Measurements from ENCODE around the gene TMEM43. TPM values are rescaled to one million over a fixed set of nuclear protein-coding genes. Genes with fewer than 3 reads are reported as not detected.

The TMEM43 gene
- total RNA-seq, 1 experiment from 2014 or later = 32.4 TPM

DNA sequence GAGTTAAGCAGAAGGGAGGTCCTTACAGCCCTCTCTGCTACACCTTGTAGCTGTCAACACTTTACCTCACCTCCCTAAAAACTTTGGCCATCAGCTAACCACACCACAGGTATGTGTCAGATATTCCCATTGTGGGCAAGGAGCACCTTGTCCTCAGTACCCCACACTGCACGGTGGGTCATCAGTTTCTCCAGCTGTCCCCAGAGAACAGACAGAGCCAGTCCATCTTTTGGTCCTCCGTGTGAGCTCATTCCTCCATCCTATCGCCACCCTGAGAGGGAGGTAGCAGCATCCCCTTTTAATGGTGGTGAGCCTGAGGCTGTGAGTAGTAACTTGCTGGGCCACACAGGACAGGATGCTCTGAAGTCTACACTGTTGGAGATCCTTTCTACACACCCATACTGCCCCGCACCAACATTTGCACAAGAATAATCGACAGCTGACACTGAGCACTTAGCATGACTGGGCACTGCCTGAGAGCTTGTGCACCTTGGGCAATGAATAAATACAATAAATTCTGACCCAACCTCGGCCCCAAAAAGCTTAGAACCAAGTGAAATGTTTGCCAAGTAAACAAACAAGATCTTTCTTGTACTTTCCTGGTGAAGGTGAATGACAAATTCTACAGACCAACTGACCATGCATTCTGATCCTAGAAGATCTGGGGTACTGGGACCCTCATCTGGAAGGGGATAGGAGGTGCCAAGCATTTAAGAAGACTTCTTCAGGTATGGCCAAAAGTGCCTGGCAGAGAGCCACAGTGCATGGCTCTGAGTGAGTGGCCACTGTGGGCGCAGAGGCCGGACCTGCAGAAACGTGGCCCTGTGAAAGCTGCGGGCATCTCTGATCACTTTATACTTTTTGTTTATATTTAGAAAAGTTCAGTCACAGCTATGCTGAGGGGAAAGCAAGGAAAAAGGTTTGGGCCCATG is 7.1 kb upstream of the TMEM43 start:
- Histone ChIP-seq H3K9me2 (ENCODE audit: insufficient read depth) (no peaks in the 10 kb centered on the region), H3K9ac (ENCODE audit: low read length) (no peak overlapping the region), H2AFZ (ENCODE audit: low read depth, low read length, poor library complexity, severe bottlenecking) (no peak overlapping the region), H3K4me1 (ENCODE audit: control insufficient read depth in 1 of 2, insufficient read depth in 2 of 2, low read length in 2 of 2) (no peaks in the 10 kb centered on the region), H3K79me2 (ENCODE audit: insufficient read depth, low read length) (peaks cover 40% of the 10 kb centered on the region), H3K27ac (ENCODE audit: low read depth, low read length) (no peak overlapping the region), H3K4me2 (ENCODE audit: low read length) (no peak overlapping the region), H3K36me3 (ENCODE audit: control insufficient read depth in 1 of 2, insufficient read depth in 2 of 2, low read length in 2 of 2) (peaks cover 21 to 26% of the 10 kb centered on the region in 2 experiments; a peak in 3 of 4 replicates), H4K20me1 (ENCODE audit: insufficient read depth) (no peaks in the 10 kb centered on the region), H3K27me3 (ENCODE audit: insufficient read depth, low read length) (no peaks in the 10 kb centered on the region), H3K4me3 (replicated peaks in 1 of 2; ENCODE audit: low read depth in 1 of 2, low read length in 2 of 2) (no peak overlapping the region), H3K9me3 (ENCODE audit: control insufficient read depth in 1 of 2, insufficient read depth in 1 of 2, low read depth in 1 of 2, low read length in 2 of 2) (no peaks in the 10 kb centered on the region)
- no TSS peak for BruUV-seq (replicated peaks)
- no peak for TF ChIP-seq ELF1 (IDR thresholded peaks at IDR 0.05; ENCODE audit: borderline replicate concordance, low read depth)
- TF ChIP-seq, protein P1, sequence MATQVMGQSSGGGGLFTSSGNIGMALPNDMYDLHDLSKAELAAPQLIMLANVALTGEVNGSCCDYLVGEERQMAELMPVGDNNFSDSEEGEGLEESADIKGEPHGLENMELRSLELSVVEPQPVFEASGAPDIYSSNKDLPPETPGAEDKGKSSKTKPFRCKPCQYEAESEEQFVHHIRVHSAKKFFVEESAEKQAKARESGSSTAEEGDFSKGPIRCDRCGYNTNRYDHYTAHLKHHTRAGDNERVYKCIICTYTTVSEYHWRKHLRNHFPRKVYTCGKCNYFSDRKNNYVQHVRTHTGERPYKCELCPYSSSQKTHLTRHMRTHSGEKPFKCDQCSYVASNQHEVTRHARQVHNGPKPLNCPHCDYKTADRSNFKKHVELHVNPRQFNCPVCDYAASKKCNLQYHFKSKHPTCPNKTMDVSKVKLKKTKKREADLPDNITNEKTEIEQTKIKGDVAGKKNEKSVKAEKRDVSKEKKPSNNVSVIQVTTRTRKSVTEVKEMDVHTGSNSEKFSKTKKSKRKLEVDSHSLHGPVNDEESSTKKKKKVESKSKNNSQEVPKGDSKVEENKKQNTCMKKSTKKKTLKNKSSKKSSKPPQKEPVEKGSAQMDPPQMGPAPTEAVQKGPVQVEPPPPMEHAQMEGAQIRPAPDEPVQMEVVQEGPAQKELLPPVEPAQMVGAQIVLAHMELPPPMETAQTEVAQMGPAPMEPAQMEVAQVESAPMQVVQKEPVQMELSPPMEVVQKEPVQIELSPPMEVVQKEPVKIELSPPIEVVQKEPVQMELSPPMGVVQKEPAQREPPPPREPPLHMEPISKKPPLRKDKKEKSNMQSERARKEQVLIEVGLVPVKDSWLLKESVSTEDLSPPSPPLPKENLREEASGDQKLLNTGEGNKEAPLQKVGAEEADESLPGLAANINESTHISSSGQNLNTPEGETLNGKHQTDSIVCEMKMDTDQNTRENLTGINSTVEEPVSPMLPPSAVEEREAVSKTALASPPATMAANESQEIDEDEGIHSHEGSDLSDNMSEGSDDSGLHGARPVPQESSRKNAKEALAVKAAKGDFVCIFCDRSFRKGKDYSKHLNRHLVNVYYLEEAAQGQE (IDR thresholded peaks at IDR 0.05; ENCODE audit: low read depth) = no peak
- RAD21 ChIA-PET (ENCODE audit: low non-redundant PET in 1 of 2, low total read pairs in 2 of 2, uncharacterized antibody in 2 of 2, unreplicated experiment in 2 of 2) = no interaction called here
- POLR2A ChIA-PET = no interaction called here
- DNase-seq (ENCODE audit: low read depth, low spot score) = no peak
- intact Hi-C loops (cut with micrococcal nuclease) = no loop called here
- CTCF ChIA-PET = no interaction called here
- ATAC-seq = no peak
